Right lobe of liver (tissue), 6 donors: ENCODE measurements around the gene TATDN2. TPM values are rescaled to one million over a fixed set of nuclear protein-coding genes. Genes with fewer than 3 reads are reported as not detected.

ENCODE experiments used
- ATAC-seq, 4 donors: fragments of 200-7000 bp; cut with Tn5 transposase; one replicate each; pipeline ENCODE4 v1.9.1; 2020; ENCODE audit warnings: mild to moderate bottlenecking in 4 of 4, moderate library complexity in 4 of 4
- DNase-seq, 3 donors: peaks; one replicate each; pipeline ENCODE4 v3.0.0-alpha.2; 2020
- H3K27ac ChIP-seq, 3 donors: fragments of 200-600 bp; one replicate each; pipeline ENCODE4 v1.8.0; 2022
- H3K27me3 ChIP-seq, 2 donors: fragments of 200-600 bp; one replicate each; pipeline ENCODE4 v1.8.0; 2022
- H3K36me3 ChIP-seq, 4 donors: fragments of 200-600 bp; sonication (generic) in 1 of 4; one replicate each; pipeline versions ENCODE4 v1.5.1 to v1.8.0; 2017 to 2022; ENCODE audit warnings: control low read depth in 1 of 4
- H3K4me1 ChIP-seq, 4 donors: fragments of 200-600 bp; sonication (generic) in 1 of 4; one replicate each; pipeline versions ENCODE4 v1.5.1 to v1.8.0; 2017 to 2022; ENCODE audit warnings: control low read depth in 1 of 4
- H3K4me3 ChIP-seq, 3 donors: fragments of 200-600 bp; one replicate each; pipeline ENCODE4 v1.8.0; 2022
- H3K9me3 ChIP-seq, 4 donors: fragments of 200-600 bp; sonication (generic) in 1 of 4; one replicate each; pipeline versions ENCODE4 v1.5.1 to v1.8.0; 2017 to 2022; ENCODE audit warnings: control low read depth in 1 of 4
- POLR2A ChIP-seq: fragments of 450-650 bp; IDR thresholded peaks from one replicate; pipeline ENCODE4 v1.6.1; 2017; ENCODE audit warnings: antibody characterized with exemption, mild to moderate bottlenecking
- WGBS: methylation state at CpG from one replicate; pipeline ENCODE4 v1.1.6; 2018; ENCODE audit warnings: low coverage, low lambda C conversion rate; ENCODE audit not compliant: insufficient coverage; ENCODE audit errors: missing lambda C conversion rate; 5-methylcytosine and 5-hydroxymethylcytosine counted together
- intact Hi-C, 2 donors: fragments of 100-400 bp; cut with DNase I; formaldehyde crosslinking; loops; one replicate each; pipeline versions ENCODE4 v1.11.2 to v1.14.1; 2022
- total RNA-seq, 6 experiments: library from RNA; depleted of rRNA in 2 of 6; stranded (reverse); fragments of >200 nt in 2 of 6; fragmentation: NEBNext Ultra II Directional in 3 of 6; extraction: Animal tissue kit (Norgen Biotek cat#: 25700) in 3 of 6; gene quantifications; one replicate each; pipeline versions ENCODE4 v1.1.0 to v1.2.4, GENCODE V29; 2016 to 2023
- TF ChIP-seq, protein P1 (sequence below), 4 donors: fragments of 200-600 bp in 3 of 4; fragments of 450-650 bp in 1 of 4; IDR thresholded peaks; one replicate each; pipeline versions ENCODE4 v1.5.1 to v1.8.0; 2016 to 2022; ENCODE audit warnings: antibody characterized with exemption in 4 of 4, mild to moderate bottlenecking in 2 of 4
- donor health status: DM: no; HTN: yes; CAD: no.
- donor health status: DM: no; HTN: no; CAD: no.
- donor health status: DM: no; HTN: no; CAD: no.
- donor health status: DM: no; HTN: yes; CAD: no.
- donor health status: DM: no; HTN: yes; CAD: no.

Gene TATDN2
- total RNA-seq, 6 experiments from 2014 or later, result 7.2 to 13.4 (median 10.1) TPM

DNA sequence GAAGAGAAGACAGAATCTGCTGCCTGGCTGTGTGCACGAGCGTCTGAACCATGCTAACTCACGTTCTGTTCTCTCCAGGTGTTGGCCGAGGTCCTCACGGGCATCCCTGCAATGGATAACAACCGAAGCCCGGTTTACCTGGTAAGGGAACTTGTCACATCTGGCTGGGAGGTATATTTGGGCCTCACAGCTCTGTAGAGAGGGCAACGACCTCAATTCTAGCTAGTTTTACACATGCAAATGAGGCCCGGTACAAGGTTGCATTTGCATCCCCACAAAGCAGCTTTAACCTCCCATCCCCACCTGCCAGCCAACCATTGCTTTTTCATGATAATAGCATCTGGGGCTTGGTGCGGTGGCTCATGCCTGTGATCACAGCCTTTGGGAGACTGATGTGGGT, 22.0 kb upstream of the TATDN2 start:
- no peaks in the 10 kb centered on the region for H3K9me3 ChIP-seq
- H3K27me3 ChIP-seq, result no peaks in the 10 kb centered on the region
- peaks cover 0 to 11% (median 0%) of the 10 kb centered on the region in 4 donors for H3K36me3 ChIP-seq
- H3K4me1 ChIP-seq, result peaks cover 0 to 18% (median 8%) of the 10 kb centered on the region in 4 donors
- no peak for ATAC-seq
- DNase-seq, result no peak
- WGBS, result 82% methylated on average over 5 of the region's 10 CpGs
- no peak overlapping the region for H3K27ac ChIP-seq
- TF ChIP-seq, protein P1, sequence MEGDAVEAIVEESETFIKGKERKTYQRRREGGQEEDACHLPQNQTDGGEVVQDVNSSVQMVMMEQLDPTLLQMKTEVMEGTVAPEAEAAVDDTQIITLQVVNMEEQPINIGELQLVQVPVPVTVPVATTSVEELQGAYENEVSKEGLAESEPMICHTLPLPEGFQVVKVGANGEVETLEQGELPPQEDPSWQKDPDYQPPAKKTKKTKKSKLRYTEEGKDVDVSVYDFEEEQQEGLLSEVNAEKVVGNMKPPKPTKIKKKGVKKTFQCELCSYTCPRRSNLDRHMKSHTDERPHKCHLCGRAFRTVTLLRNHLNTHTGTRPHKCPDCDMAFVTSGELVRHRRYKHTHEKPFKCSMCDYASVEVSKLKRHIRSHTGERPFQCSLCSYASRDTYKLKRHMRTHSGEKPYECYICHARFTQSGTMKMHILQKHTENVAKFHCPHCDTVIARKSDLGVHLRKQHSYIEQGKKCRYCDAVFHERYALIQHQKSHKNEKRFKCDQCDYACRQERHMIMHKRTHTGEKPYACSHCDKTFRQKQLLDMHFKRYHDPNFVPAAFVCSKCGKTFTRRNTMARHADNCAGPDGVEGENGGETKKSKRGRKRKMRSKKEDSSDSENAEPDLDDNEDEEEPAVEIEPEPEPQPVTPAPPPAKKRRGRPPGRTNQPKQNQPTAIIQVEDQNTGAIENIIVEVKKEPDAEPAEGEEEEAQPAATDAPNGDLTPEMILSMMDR (IDR thresholded peaks at IDR 0.05), result no peak
- TF ChIP-seq POLR2A, result no peak
- intact Hi-C loops, result loop anchor here (10.0 kb wide), 2 partner anchors 51 to 291 kb away; partner anchors contain the start of gene CRELD1 (in 1 of the 2)
- H3K4me3 ChIP-seq, result no peak overlapping the region

DNA sequence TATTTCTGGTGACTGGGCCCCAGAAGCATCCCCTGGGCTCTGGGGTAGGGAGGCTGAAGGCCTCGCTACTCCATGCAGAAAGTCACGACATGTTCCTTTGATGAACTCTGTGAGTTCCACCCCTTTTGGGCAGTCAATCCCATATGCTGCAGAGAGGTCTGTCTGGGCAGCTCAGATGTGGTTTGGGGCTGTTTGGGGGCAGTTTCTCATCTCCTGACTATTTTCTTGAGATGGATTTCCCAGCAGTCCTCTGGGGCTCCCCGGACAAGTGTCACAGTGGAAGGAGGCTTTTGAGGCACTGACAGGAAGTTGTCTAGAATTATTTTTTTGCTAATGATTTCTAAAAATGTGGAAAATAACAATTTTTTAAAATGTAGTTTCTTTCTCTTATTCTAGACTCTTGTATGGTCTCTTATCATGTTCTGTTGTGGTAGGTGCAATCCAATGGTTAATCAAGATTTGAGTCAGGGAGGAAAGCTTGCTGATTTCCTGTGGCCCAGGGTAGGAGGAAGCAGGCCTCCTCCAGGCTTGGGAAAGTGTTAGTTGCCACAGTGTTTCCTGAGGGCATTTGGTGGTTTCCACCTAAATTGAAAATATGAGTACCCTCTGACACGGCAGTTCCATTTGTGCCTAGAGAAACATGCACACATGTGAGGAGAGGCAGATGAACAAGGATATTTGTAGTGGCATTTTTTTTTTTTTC, 19.9 kb upstream of the TATDN2 start:
- Histone ChIP-seq H3K27me3 (no peaks in the 10 kb centered on the region), H3K4me1 (peaks cover 0 to 17% (median 7%) of the 10 kb centered on the region in 4 donors), H3K36me3 (peaks cover 0 to 4% (median 0%) of the 10 kb centered on the region in 4 donors), H3K27ac (peak overlapping the region in 1 of 3 donors; percentile 39), H3K9me3 (no peaks in the 10 kb centered on the region), H3K4me3 (no peak overlapping the region)
- 59% methylated on average over 4 of the region's 4 CpGs for WGBS
- intact Hi-C loops, result loop anchor here (10.0 kb wide), 2 partner anchors 54 to 294 kb away; partner anchors contain the start of gene CRELD1 (in 1 of the 2)
- ATAC-seq (peak in 3 of 4 donors; percentile 14 to 19 (median 17)), DNase-seq (no peak)
- no peak for TF ChIP-seq POLR2A
- TF ChIP-seq, protein P1 (IDR thresholded peaks at IDR 0.05), result no peak

DNA sequence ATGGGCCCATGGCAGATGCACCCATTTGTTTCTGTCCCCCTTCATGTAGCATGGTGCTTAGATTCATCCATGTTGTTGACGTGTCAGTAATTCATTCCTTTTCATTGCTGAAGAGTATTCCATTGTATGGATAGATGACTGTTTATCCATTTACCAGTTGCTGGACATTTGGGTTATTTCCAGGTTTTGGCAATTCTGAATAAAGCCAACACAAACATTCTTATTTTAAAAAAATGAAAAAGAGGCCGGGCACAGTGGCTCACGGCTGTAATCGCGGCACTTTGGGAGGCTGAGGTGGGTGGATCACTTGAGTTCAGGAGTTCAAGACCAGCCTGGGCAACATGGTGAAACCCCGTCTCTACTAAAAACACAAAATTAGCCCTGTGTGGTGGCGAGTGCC, 18.7 kb upstream of the TATDN2 start:
- TF ChIP-seq POLR2A, result no peak
- TF ChIP-seq, protein P1 (IDR thresholded peaks at IDR 0.05), result no peak
- intact Hi-C loops, result loop anchor here (10.0 kb wide), 2 partner anchors 55 to 295 kb away; partner anchors contain the start of gene CRELD1 (in 1 of the 2)
- Histone ChIP-seq H3K4me3 (no peak overlapping the region), H3K36me3 (peaks cover 0 to 8% (median 0%) of the 10 kb centered on the region in 4 donors), H3K27ac (no peak overlapping the region), H3K4me1 (peaks cover 0 to 6% (median 2%) of the 10 kb centered on the region in 4 donors), H3K27me3 (no peaks in the 10 kb centered on the region), H3K9me3 (no peaks in the 10 kb centered on the region)
- no peak for DNase-seq
- no peak for ATAC-seq
- 76% methylated on average over 7 of the region's 7 CpGs for WGBS

DNA sequence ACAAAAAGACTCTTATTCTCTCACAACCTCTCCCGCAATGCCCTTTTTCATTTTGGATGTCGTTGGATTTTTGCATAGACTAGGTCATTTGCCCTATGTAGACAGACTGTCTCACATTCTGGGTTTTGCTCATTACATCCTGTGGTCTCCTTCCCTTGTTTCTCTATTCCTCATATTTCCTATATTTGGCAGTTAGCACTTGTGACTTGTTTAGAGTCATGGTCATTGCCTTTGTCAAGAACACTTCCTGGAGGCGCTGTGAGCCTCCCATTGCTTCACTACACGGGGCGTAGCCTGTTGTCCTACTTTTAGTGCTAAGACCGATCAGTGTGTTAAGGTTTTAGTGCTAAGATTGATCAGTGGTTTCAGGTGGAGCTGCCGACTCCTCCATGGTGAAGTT, 16.1 kb upstream of the TATDN2 start:
- 74% methylated on average over 7 of the region's 7 CpGs for WGBS
- ATAC-seq, result peak; percentile 51 to 80 (median 61)
- peak overlapping the region in 1 of 3 donors; percentile 8 for H3K27ac ChIP-seq
- no peak for DNase-seq
- TF ChIP-seq, protein P1 (IDR thresholded peaks at IDR 0.05), result no peak
- TF ChIP-seq POLR2A, result no peak
- no peaks in the 10 kb centered on the region for H3K4me1 ChIP-seq
- no peak overlapping the region for H3K4me3 ChIP-seq
- H3K27me3 ChIP-seq, result no peaks in the 10 kb centered on the region
- no peaks in the 10 kb centered on the region for H3K9me3 ChIP-seq
- H3K36me3 ChIP-seq, result peaks cover 0 to 18% (median 0%) of the 10 kb centered on the region in 4 donors
- intact Hi-C loops, result no loop called here
